IMR-90 (cell line): ENCODE results near the gene LCE1F. TPM values are rescaled to one million over a fixed set of nuclear protein-coding genes. Genes with fewer than 3 reads are reported as not detected.

Experiments used
- ATAC-seq: fragments of 200-7000 bp; cut with Tn5 transposase; 2 replicates; pipeline ENCODE4 v1.9.1; 2020; ENCODE audit warnings: low read depth, mild to moderate bottlenecking, moderate library complexity
- BruUV-seq: library from RNA; stranded (reverse); fragments of 400-500 nt; replicated peaks from 2 replicates; lab custom pipeline; 2021; lab: Mats Ljungman, UMichigan
- CTCF ChIA-PET: fragments of 300-600 bp; formaldehyde crosslinking; extraction: SDS; loops from one replicate; lab custom pipeline; 2021; ENCODE audit warnings: antibody characterized with exemption; lab: Yijun Ruan, JAX
- POLR2A ChIA-PET: fragments of 300-600 bp; sonication (Branson Sonifier 250); formaldehyde crosslinking; loops from one replicate; lab custom pipeline; 2022; ENCODE audit warnings: antibody characterized with exemption; ENCODE audit not compliant: unreplicated experiment; lab: Charles Lee
- DNase-seq: peaks from one replicate; pipeline ENCODE4 v3.0.0; 2013
- H2AFZ ChIP-seq: replicated peaks from 2 replicates; pipeline ENCODE3; 2013; ENCODE audit warnings: low read length, mild to moderate bottlenecking; ENCODE audit not compliant: poor library complexity
- H2AK5ac ChIP-seq: 2 replicates; pipeline ENCODE4 v1.6.1; 2013; ENCODE audit warnings: low read depth, low read length, inconsistent platforms
- H2AK9ac ChIP-seq: replicated peaks from 2 replicates; pipeline ENCODE3; 2013; ENCODE audit warnings: mild to moderate bottlenecking, low read depth, low read length, moderate library complexity; ENCODE audit not compliant: poor library complexity
- H2BK120ac ChIP-seq: 2 replicates; pipeline ENCODE4 v1.6.1; 2013; ENCODE audit warnings: low read depth, low read length, inconsistent platforms
- H2BK15ac ChIP-seq: 3 replicates; pipeline ENCODE4 v1.6.1; 2013; ENCODE audit warnings: low read depth, low read length, inconsistent platforms
- H2BK20ac ChIP-seq: 2 replicates; pipeline ENCODE4 v1.6.1; 2013; ENCODE audit warnings: low read depth, mild to moderate bottlenecking, inconsistent platforms, low read length, moderate library complexity
- H2BK5ac ChIP-seq: 2 replicates; pipeline ENCODE4 v1.6.1; 2013; ENCODE audit warnings: mild to moderate bottlenecking, low read depth, low read length, inconsistent platforms; ENCODE audit not compliant: poor library complexity, severe bottlenecking
- H3K14ac ChIP-seq: replicated peaks from 2 replicates; pipeline ENCODE4 v1.6.1; 2013; ENCODE audit warnings: low read depth, low read length, inconsistent platforms
- H3K18ac ChIP-seq: 2 replicates; pipeline ENCODE4 v1.6.1; 2013; ENCODE audit warnings: low read depth, low read length, control low read depth
- H3K23ac ChIP-seq: 2 replicates; pipeline ENCODE4 v1.6.1; 2013; ENCODE audit warnings: low read depth, low read length, inconsistent platforms
- H3K27ac ChIP-seq: 2 replicates; pipeline ENCODE4 v1.5.1; 2013; ENCODE audit warnings: mild to moderate bottlenecking, control low read depth, low read length; ENCODE audit not compliant: insufficient read depth
- H3K27me3 ChIP-seq: 2 replicates; pipeline ENCODE4 v1.6.1; 2013; ENCODE audit warnings: low read length; ENCODE audit not compliant: control insufficient read depth, insufficient read depth
- H3K36me3 ChIP-seq: 2 replicates; pipeline ENCODE4 v1.6.1; 2013; ENCODE audit warnings: low read length, mixed read lengths; ENCODE audit not compliant: control insufficient read depth, insufficient read depth
- H3K4ac ChIP-seq: 2 replicates; pipeline ENCODE4 v1.6.1; 2013; ENCODE audit warnings: low read depth, low read length, inconsistent platforms
- H3K4me1 ChIP-seq: 2 replicates; pipeline ENCODE4 v1.6.1; 2013; ENCODE audit warnings: low read length, mixed read lengths; ENCODE audit not compliant: control insufficient read depth, insufficient read depth
- H3K4me2 ChIP-seq: 2 replicates; pipeline ENCODE4 v1.6.1; 2013; ENCODE audit warnings: low read depth, mild to moderate bottlenecking, control low read depth, low read length, moderate library complexity
- H3K4me3 ChIP-seq: 2 replicates; pipeline ENCODE4 v1.5.1; 2013; ENCODE audit warnings: low read depth, mild to moderate bottlenecking, control low read depth, low read length, moderate library complexity; ENCODE audit not compliant: insufficient read depth
- H3K56ac ChIP-seq: 2 replicates; pipeline ENCODE4 v1.6.1; 2013; ENCODE audit warnings: low read length, inconsistent platforms; ENCODE audit not compliant: insufficient read depth; ENCODE audit errors: extremely low read depth
- H3K79me1 ChIP-seq, 2 experiments: 2 replicates each; pipeline ENCODE4 v1.6.1; 2013; ENCODE audit warnings: low read length in 2 of 2, inconsistent platforms in 1 of 2, low read depth in 1 of 2
- H3K9ac ChIP-seq: 2 replicates; pipeline ENCODE4 v1.6.1; 2013; ENCODE audit warnings: low read depth, low read length, control low read depth
- H3K9me1 ChIP-seq: 2 replicates; pipeline ENCODE4 v1.6.1; 2013; ENCODE audit warnings: low read length, inconsistent platforms; ENCODE audit not compliant: insufficient read depth
- H3K9me3 ChIP-seq: 2 replicates; pipeline ENCODE4 v1.6.1; 2013; ENCODE audit warnings: low read length; ENCODE audit not compliant: control insufficient read depth, insufficient read depth
- H4K20me1 ChIP-seq: 2 replicates; pipeline ENCODE4 v1.6.1; 2013; ENCODE audit warnings: low read length, inconsistent platforms; ENCODE audit not compliant: insufficient read depth
- H4K5ac ChIP-seq: 2 replicates; pipeline ENCODE4 v1.6.1; 2013; ENCODE audit warnings: mild to moderate bottlenecking, low read depth, low read length, control low read depth
- H4K8ac ChIP-seq, 2 experiments: 2 replicates each; pipeline ENCODE4 v1.6.1; 2013; ENCODE audit warnings: low read depth in 2 of 2, low read length in 2 of 2, control low read depth in 1 of 2, inconsistent platforms in 1 of 2
- H4K91ac ChIP-seq: 2 replicates; pipeline ENCODE4 v1.6.1; 2013; ENCODE audit warnings: low read depth, low read length, inconsistent platforms; ENCODE audit not compliant: insufficient read depth
- BHLHE40 ChIP-seq: fragments of 150-350 bp; IDR thresholded peaks from 2 replicates; pipeline ENCODE4 v1.6.1; 2016; ENCODE audit warnings: mild to moderate bottlenecking, low read depth, low read length
- CHD1 ChIP-seq: IDR thresholded peaks from 2 replicates; pipeline ENCODE4 v1.6.1; 2012; ENCODE audit warnings: low read depth, low read length, improper control_type of control experiment
- ELK1 ChIP-seq: fragments of 150-350 bp; IDR thresholded peaks from 2 replicates; pipeline ENCODE4 v1.6.1; 2016; ENCODE audit warnings: low read depth, mild to moderate bottlenecking, low read length, moderate library complexity, borderline replicate concordance
- FOS ChIP-seq: fragments of 150-350 bp; IDR thresholded peaks from 2 replicates; pipeline ENCODE4 v1.6.1; 2016; ENCODE audit warnings: low read depth, low read length
- MAFK ChIP-seq: IDR thresholded peaks from 2 replicates; pipeline ENCODE4 v1.6.1; 2012; ENCODE audit warnings: low read depth, low read length, improper control_type of control experiment
- MAZ ChIP-seq: IDR thresholded peaks from 2 replicates; pipeline ENCODE4 v1.6.1; 2012; ENCODE audit warnings: low read depth, mild to moderate bottlenecking, low read length, improper control_type of control experiment, moderate library complexity, borderline replicate concordance
- MXI1 ChIP-seq: IDR thresholded peaks from 2 replicates; pipeline ENCODE4 v1.6.1; 2012; ENCODE audit warnings: low read depth, mild to moderate bottlenecking, low read length, moderate library complexity, borderline replicate concordance
- NFE2L2 ChIP-seq: fragments of 150-350 bp; IDR thresholded peaks from 2 replicates; pipeline ENCODE4 v1.6.1; 2016; ENCODE audit warnings: low read depth, mild to moderate bottlenecking, low read length
- POLR2A ChIP-seq: IDR thresholded peaks from 2 replicates; pipeline ENCODE4 v1.6.1; 2012; ENCODE audit warnings: mild to moderate bottlenecking, low read depth, low read length
- RAD21 ChIP-seq: IDR thresholded peaks from 2 replicates; pipeline ENCODE4 v1.6.1; 2012; ENCODE audit warnings: low read length, improper control_type of control experiment
- RCOR1 ChIP-seq: IDR thresholded peaks from 2 replicates; pipeline ENCODE4 v1.6.1; 2012; ENCODE audit warnings: mild to moderate bottlenecking, low read length, improper control_type of control experiment; ENCODE audit not compliant: insufficient replicate concordance
- RFX5 ChIP-seq: IDR thresholded peaks from 2 replicates; pipeline ENCODE4 v1.8.0; 2012; ENCODE audit warnings: low read depth, mild to moderate bottlenecking, low read length, moderate library complexity
- SMC3 ChIP-seq: fragments of 150-350 bp; IDR thresholded peaks from 2 replicates; pipeline ENCODE4 v1.6.1; 2016; ENCODE audit warnings: low read depth, mild to moderate bottlenecking, antibody characterized with exemption, low read length, moderate library complexity
- USF2 ChIP-seq: fragments of 150-350 bp; IDR thresholded peaks from 2 replicates; pipeline ENCODE4 v1.6.1; 2017; ENCODE audit warnings: mild to moderate bottlenecking, antibody characterized with exemption, low read length, low read depth
- WGBS, 2 experiments: methylation state at CpG; one replicate each; pipeline versions ENCODE4 v1.1.5 to v1.1.7; 2013; ENCODE audit warnings: missing lambda C conversion rate in 2 of 2; ENCODE audit not compliant: insufficient read length in 1 of 2; ENCODE audit errors: extremely low coverage in 2 of 2; 5-methylcytosine and 5-hydroxymethylcytosine counted together
- dilution Hi-C: fragments of 300-500 bp; cut with HindIII; formaldehyde crosslinking; loops from one replicate; pipeline ENCODE4 v1.14.3; 2018; ENCODE audit warnings: low sequenced_read_pairs; ENCODE audit not compliant: unreplicated experiment
- in situ Hi-C: fragments of 300-500 bp; cut with MboI; formaldehyde crosslinking; loops from 3 replicates; pipeline ENCODE4 v1.14.3; 2019; ENCODE audit warnings: low sequenced_read_pairs, inconsistent platforms, mixed read lengths
- intact Hi-C: fragments of 100-400 bp; cut with micrococcal nuclease; formaldehyde crosslinking; loops from 2 replicates; pipeline ENCODE4 v1.10.0; 2022
- polyA plus RNA-seq, 3 experiments: library from polyadenylated mRNA; depleted of rRNA; stranded (reverse); fragments of >200 nt; gene quantifications; 2 replicates each; pipeline ENCODE4 v1.2.3, GENCODE V29; 2012; ENCODE audit warnings: low replicate concordance in 1 of 3
- total RNA-seq: library from RNA; depleted of rRNA; stranded (reverse); fragments of >200 nt; gene quantifications from 2 replicates; pipeline ENCODE4 v1.2.3, GENCODE V29; 2012
- TF ChIP-seq, protein P1 (sequence below): conservative IDR thresholded peaks from 2 replicates; pipeline ENCODE4 v1.5.1; 2012; ENCODE audit warnings: mild to moderate bottlenecking, low read depth, low read length, improper control_type of control experiment

LCE1F gene
- total and polyA plus RNA-seq, 2 of the 4 experiments (the other 2 are of a cell fraction), result not detected

DNA sequence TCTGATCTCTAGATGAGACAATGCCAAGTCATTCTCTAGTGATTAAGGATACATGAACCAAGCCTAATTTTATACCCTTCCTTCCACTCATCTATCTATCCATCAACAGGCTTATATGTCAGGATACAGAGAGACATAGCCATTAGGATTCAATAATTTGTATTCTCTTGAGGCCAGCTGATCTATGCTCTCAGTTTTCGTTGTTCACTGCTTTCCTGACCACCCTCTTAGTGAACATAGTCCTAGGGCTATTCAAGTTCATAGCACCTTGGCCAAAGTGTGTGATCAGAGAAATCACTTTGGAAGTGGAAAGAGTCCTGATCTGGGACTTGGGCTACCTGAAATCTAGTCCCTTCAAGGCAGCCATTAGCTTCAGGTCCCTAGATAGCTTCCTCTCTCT is 21.4 kb upstream of the LCE1F start:
- Histone ChIP-seq H3K9me1 (no peaks in the 10 kb centered on the region), H3K27me3 (no peaks in the 10 kb centered on the region), H4K5ac (no peak overlapping the region), H2BK120ac (no peak overlapping the region), H2AK5ac (no peak overlapping the region), H3K36me3 (no peaks in the 10 kb centered on the region), H3K4me1 (no peaks in the 10 kb centered on the region), H3K56ac (no peak overlapping the region), H2BK5ac (no peak overlapping the region), H3K4me3 (no peak overlapping the region), H2BK20ac (no peak overlapping the region), H3K4ac (no peak overlapping the region), H3K18ac (no peak overlapping the region), H4K8ac (no peak overlapping the region), H2AK9ac (no peak overlapping the region), H3K9me3 (no peaks in the 10 kb centered on the region), H3K27ac (no peak overlapping the region), H3K9ac (no peak overlapping the region), H2AFZ (no peak overlapping the region), H4K20me1 (no peaks in the 10 kb centered on the region), H3K23ac (no peak overlapping the region), H2BK15ac (no peak overlapping the region; the same call in 2 of the 3 replicates), H3K79me1 (no peaks in the 10 kb centered on the region), H3K4me2 (no peak overlapping the region), H4K91ac (no peak overlapping the region), H3K14ac (no peak overlapping the region)
- BruUV-seq, result no TSS peak
- dilution Hi-C loops, result no loop called here
- CTCF ChIA-PET, result no interaction called here
- ATAC-seq, result no peak
- intact Hi-C loops, result no loop called here
- POLR2A ChIA-PET, result no interaction called here
- WGBS, 2 experiments, result no CpG with 5 or more reads among the region's 1 CpG
- no peak for DNase-seq
- in situ Hi-C loops, result no loop called here
- TF ChIP-seq FOS (no peak), RAD21 (no peak), MXI1 (no peak), RFX5 (no peak), USF2 (no peak), ELK1 (no peak), CHD1 (no peak), MAZ (no peak), SMC3 (no peak), BHLHE40 (no peak), POLR2A (no peak), NFE2L2 (no peak), MAFK (no peak), RCOR1 (no peak)
- TF ChIP-seq, protein P1, sequence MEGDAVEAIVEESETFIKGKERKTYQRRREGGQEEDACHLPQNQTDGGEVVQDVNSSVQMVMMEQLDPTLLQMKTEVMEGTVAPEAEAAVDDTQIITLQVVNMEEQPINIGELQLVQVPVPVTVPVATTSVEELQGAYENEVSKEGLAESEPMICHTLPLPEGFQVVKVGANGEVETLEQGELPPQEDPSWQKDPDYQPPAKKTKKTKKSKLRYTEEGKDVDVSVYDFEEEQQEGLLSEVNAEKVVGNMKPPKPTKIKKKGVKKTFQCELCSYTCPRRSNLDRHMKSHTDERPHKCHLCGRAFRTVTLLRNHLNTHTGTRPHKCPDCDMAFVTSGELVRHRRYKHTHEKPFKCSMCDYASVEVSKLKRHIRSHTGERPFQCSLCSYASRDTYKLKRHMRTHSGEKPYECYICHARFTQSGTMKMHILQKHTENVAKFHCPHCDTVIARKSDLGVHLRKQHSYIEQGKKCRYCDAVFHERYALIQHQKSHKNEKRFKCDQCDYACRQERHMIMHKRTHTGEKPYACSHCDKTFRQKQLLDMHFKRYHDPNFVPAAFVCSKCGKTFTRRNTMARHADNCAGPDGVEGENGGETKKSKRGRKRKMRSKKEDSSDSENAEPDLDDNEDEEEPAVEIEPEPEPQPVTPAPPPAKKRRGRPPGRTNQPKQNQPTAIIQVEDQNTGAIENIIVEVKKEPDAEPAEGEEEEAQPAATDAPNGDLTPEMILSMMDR, result no peak
